H9 (cell line): Measurements from ENCODE around the gene MSX2. TPM values are rescaled to one million over a fixed set of nuclear protein-coding genes. Genes with fewer than 3 reads are reported as not detected.

Experiments used
- DNase-seq: peaks from one replicate; pipeline ENCODE4 v3.0.0-alpha.2; 2017
- H2AFZ ChIP-seq: one replicate; pipeline ENCODE4 v1.6.1; 2013; ENCODE audit warnings: mild to moderate bottlenecking, low read length, control low read depth, moderate library complexity
- H2AK5ac ChIP-seq: 2 replicates; pipeline ENCODE4 v1.6.1; 2013; ENCODE audit warnings: low read length, control low read depth, mixed read lengths; ENCODE audit not compliant: insufficient read length
- H2BK120ac ChIP-seq: one replicate; pipeline ENCODE4 v1.6.1; 2013; ENCODE audit warnings: low read depth, mild to moderate bottlenecking, low read length, control low read depth, inconsistent platforms; ENCODE audit not compliant: poor library complexity, severe bottlenecking
- H2BK12ac ChIP-seq: 2 replicates; pipeline ENCODE4 v1.6.1; 2013; ENCODE audit warnings: low read length, control low read depth, mixed read lengths, low read depth; ENCODE audit not compliant: insufficient read length
- H2BK15ac ChIP-seq: 2 replicates; pipeline ENCODE4 v1.6.1; 2013; ENCODE audit warnings: low read depth, low read length, control low read depth
- H2BK20ac ChIP-seq: one replicate; pipeline ENCODE4 v1.6.1; 2013; ENCODE audit warnings: low read depth, mild to moderate bottlenecking, low read length, control low read depth, inconsistent platforms; ENCODE audit not compliant: poor library complexity, severe bottlenecking
- H2BK5ac ChIP-seq: 2 replicates; pipeline ENCODE4 v1.6.1; 2013; ENCODE audit warnings: low read length, control low read depth, mixed read lengths; ENCODE audit not compliant: insufficient read length
- H3K14ac ChIP-seq: 2 replicates; pipeline ENCODE4 v1.6.1; 2013; ENCODE audit warnings: low read length, control low read depth; ENCODE audit not compliant: insufficient read depth
- H3K18ac ChIP-seq: 2 replicates; pipeline ENCODE4 v1.6.1; 2013; ENCODE audit warnings: low read depth, mild to moderate bottlenecking, mixed read lengths, low read length, control low read depth; ENCODE audit not compliant: insufficient read length
- H3K23ac ChIP-seq: 2 replicates; pipeline ENCODE4 v1.6.1; 2013; ENCODE audit warnings: low read length, control low read depth, mixed read lengths, low read depth; ENCODE audit not compliant: insufficient read length
- H3K23me2 ChIP-seq: 2 replicates; pipeline ENCODE4 v1.6.1; 2013; ENCODE audit warnings: low read depth, mild to moderate bottlenecking, mixed read lengths, low read length, control low read depth; ENCODE audit not compliant: insufficient read length, poor library complexity, severe bottlenecking
- H3K27ac ChIP-seq: 2 replicates; pipeline ENCODE4 v1.5.1; 2013; ENCODE audit warnings: low read length, control low read depth, mixed read lengths, low read depth; ENCODE audit not compliant: insufficient read length
- H3K27me3 ChIP-seq: 2 replicates; pipeline ENCODE4 v1.6.1; 2013; ENCODE audit warnings: low read length, control low read depth, inconsistent platforms; ENCODE audit not compliant: insufficient read depth
- H3K4ac ChIP-seq: 2 replicates; pipeline ENCODE4 v1.6.1; 2013; ENCODE audit warnings: low read depth, mild to moderate bottlenecking, control low read depth, inconsistent platforms, low read length, moderate library complexity
- H3K4me1 ChIP-seq: 2 replicates; pipeline ENCODE4 v1.6.1; 2013; ENCODE audit warnings: low read length, control low read depth, inconsistent platforms; ENCODE audit not compliant: insufficient read depth
- H3K4me2 ChIP-seq: 2 replicates; pipeline ENCODE4 v1.6.1; 2013; ENCODE audit warnings: low read length, control low read depth, mixed read lengths; ENCODE audit not compliant: insufficient read length, insufficient read depth
- H3K56ac ChIP-seq: 2 replicates; pipeline ENCODE4 v1.6.1; 2013; ENCODE audit warnings: low read depth, mild to moderate bottlenecking, mixed read lengths, low read length, control low read depth; ENCODE audit not compliant: insufficient read length
- H3K79me1 ChIP-seq: 2 replicates; pipeline ENCODE4 v1.6.1; 2013; ENCODE audit warnings: low read depth, mild to moderate bottlenecking, moderate library complexity, low read length, control low read depth, inconsistent platforms; ENCODE audit not compliant: insufficient read depth, poor library complexity, severe bottlenecking
- H3K79me2 ChIP-seq: 2 replicates; pipeline ENCODE4 v1.6.1; 2013; ENCODE audit warnings: low read length, control low read depth, inconsistent platforms; ENCODE audit not compliant: insufficient read depth
- H3K9ac ChIP-seq: 2 replicates; pipeline ENCODE4 v1.6.1; 2013; ENCODE audit warnings: low read length, control low read depth, mixed read lengths; ENCODE audit not compliant: insufficient read length; ENCODE audit errors: extremely low read depth
- H3K9me3 ChIP-seq: one replicate; pipeline ENCODE4 v1.6.1; 2013; ENCODE audit warnings: low read depth, low read length, inconsistent platforms; ENCODE audit not compliant: control insufficient read depth
- H3T11ph ChIP-seq: one replicate; pipeline ENCODE4 v1.6.1; 2013; ENCODE audit warnings: mild to moderate bottlenecking, low read length, control low read depth, inconsistent platforms
- H4K20me1 ChIP-seq: one replicate; pipeline ENCODE4 v1.6.1; 2013; ENCODE audit not compliant: control insufficient read depth, insufficient read length, insufficient read depth
- H4K5ac ChIP-seq: 2 replicates; pipeline ENCODE4 v1.6.1; 2013; ENCODE audit warnings: low read depth, mild to moderate bottlenecking, mixed read lengths, low read length, control low read depth; ENCODE audit not compliant: insufficient read length
- H4K8ac ChIP-seq: replicated peaks from 2 replicates; pipeline ENCODE4 v1.6.1; 2013; ENCODE audit warnings: low read length, control low read depth, mixed read lengths, low read depth; ENCODE audit not compliant: insufficient read length
- H4K91ac ChIP-seq: 2 replicates; pipeline ENCODE4 v1.6.1; 2013; ENCODE audit warnings: low read depth, mild to moderate bottlenecking, moderate library complexity, mixed read lengths, low read length, control low read depth; ENCODE audit not compliant: insufficient read length
- H3K27ac Mint-ChIP-seq, 3 experiments: 2 replicates in 2 of 3; 3 replicates in 1 of 3; pipeline ENCODE4 v1.8.0; 2020 to 2021; ENCODE audit warnings: mixed read lengths in 3 of 3, mild to moderate bottlenecking in 1 of 3, moderate library complexity in 1 of 3
- H3K27me3 Mint-ChIP-seq: 2 replicates; pipeline ENCODE4 v1.8.0; 2021; ENCODE audit warnings: low read depth, mild to moderate bottlenecking, moderate library complexity, mixed read lengths
- H3K36me3 Mint-ChIP-seq, 3 experiments: 2 replicates in 2 of 3; 3 replicates in 1 of 3; pipeline ENCODE4 v1.8.0; 2020 to 2021; ENCODE audit warnings: low read depth in 3 of 3, mixed read lengths in 3 of 3; ENCODE audit not compliant: insufficient read depth in 1 of 3
- H3K4me1 Mint-ChIP-seq, 2 experiments: 2 replicates each; pipeline ENCODE4 v1.8.0; 2020; ENCODE audit warnings: mixed read lengths in 2 of 2
- H3K4me3 Mint-ChIP-seq, 2 experiments: 2 replicates in 1 of 2; 3 replicates in 1 of 2; pipeline ENCODE4 v1.8.0; 2020 to 2021; ENCODE audit warnings: mild to moderate bottlenecking in 2 of 2, mixed read lengths in 2 of 2, moderate library complexity in 1 of 2
- H3K9me3 Mint-ChIP-seq, 2 experiments: 2 replicates in 1 of 2; 3 replicates in 1 of 2; pipeline ENCODE4 v1.8.0; 2020; ENCODE audit warnings: mild to moderate bottlenecking in 2 of 2, mixed read lengths in 2 of 2, moderate library complexity in 1 of 2
- CTCF ChIP-seq: fragments of 200-600 bp; sonication (generic); conservative IDR thresholded peaks from 3 replicates; pipeline ENCODE4 v1.8.0; 2021; ENCODE audit warnings: antibody characterized with exemption, mild to moderate bottlenecking
- WGBS: extraction: QIAGEN DNeasy Blood & Tissue Kit; methylation state at CpG from one replicate; pipeline ENCODE4 v1.1.7; 2013; ENCODE audit warnings: missing lambda C conversion rate, low lambda C conversion rate, mixed read lengths; ENCODE audit not compliant: insufficient read length; ENCODE audit errors: extremely low coverage; 5-methylcytosine and 5-hydroxymethylcytosine counted together
- total RNA-seq: library from RNA; stranded (reverse); gene quantifications from 2 replicates; pipeline ENCODE4 v1.2.1, GENCODE V29; 2021

MSX2 gene
- total RNA-seq, 1 experiment from 2014 or later, result 0.35 TPM

DNA sequence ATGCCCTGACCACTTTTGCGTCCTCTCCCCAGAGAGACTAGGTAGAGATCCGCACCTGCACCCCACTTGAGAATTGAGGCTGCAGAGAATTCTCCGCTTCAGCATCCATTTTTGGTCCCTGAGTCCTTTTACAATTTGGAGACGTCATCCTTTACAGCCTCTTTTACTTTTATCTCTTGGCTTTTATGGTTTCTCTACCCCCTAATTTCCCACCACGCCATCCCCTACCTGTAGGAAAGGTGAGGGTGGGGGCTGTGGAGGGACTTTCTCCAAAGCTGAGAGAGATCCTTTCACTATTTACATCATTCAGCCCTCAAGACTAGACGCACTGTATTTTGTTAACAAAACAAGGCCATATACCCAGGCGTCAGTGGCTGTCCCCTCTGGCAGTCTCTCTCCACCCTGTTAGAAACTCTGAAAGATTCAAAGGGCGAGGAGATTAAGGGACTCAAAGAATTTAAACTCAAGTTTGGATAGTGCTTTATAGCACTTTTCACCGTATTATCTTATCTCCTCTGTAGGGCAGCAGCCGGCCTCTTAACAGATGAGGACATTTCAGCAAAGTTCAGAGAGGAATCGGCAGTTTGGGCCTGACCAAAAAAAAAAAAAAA lies 1.7 kb downstream of the MSX2 start:
- Histone ChIP-seq H2BK12ac (no peak overlapping the region), H3K23me2 (peaks cover 16% of the 10 kb centered on the region), H3K79me1 (no peaks in the 10 kb centered on the region), H3K4me2 (peak overlapping the region; percentile 66), H3K4ac (no peak overlapping the region), H2BK120ac (no peak overlapping the region), H4K20me1 (no peaks in the 10 kb centered on the region), H3K4me1 (no peaks in the 10 kb centered on the region; the same call in 1 of the 2 replicates), H4K91ac (no peak overlapping the region), H3K27ac (no peak overlapping the region), H3K23ac (no peak overlapping the region), H3K9me3 (no peaks in the 10 kb centered on the region), H3K14ac (no peak overlapping the region), H3K56ac (no peak overlapping the region), H3T11ph (no peak overlapping the region), H2AFZ (no peak overlapping the region), H2BK20ac (no peak overlapping the region), H4K5ac (no peak overlapping the region), H3K79me2 (no peaks in the 10 kb centered on the region), H4K8ac (no peak overlapping the region), H3K18ac (no peak overlapping the region), H2BK5ac (no peak overlapping the region), H3K27me3 (peaks cover 89% of the 10 kb centered on the region), H3K9ac (no peak overlapping the region), H2AK5ac (no peak overlapping the region), H2BK15ac (no peak overlapping the region)
- Mint-ChIP-seq H3K9me3 (no peaks in the 10 kb centered on the region; a peak in 2 of 5 replicates), H3K27me3 (peaks cover 99% of the 10 kb centered on the region), H3K4me3 (peak overlapping the region; percentile 56 to 80; a peak in 4 of 5 replicates), H3K27ac (no peak overlapping the region; a peak in 1 of 7 replicates), H3K36me3 (peaks cover 0 to 1% (median 0%) of the 10 kb centered on the region in 3 experiments; a peak in 2 of 7 replicates), H3K4me1 (peaks cover 31 to 57% of the 10 kb centered on the region in 2 experiments)
- WGBS, result no CpG with 5 or more reads among the region's 11 CpGs
- no peak for DNase-seq
- TF ChIP-seq CTCF, result no peak
